ENCODE data around the gene SLC16A1. TPM values are rescaled to one million over a fixed set of nuclear protein-coding genes. Genes with fewer than 3 reads are reported as not detected.

Gene SLC16A1
- total and polyA plus RNA-seq, 10 of the 15 experiments (the other 5 are each of a cell fraction or from before 2014, with no cell fraction given): 39.0 to 106 (median 65.8) TPM

GRCh38 chr1:112926858-112927257, 29.1 kb downstream of the SLC16A1 start (continued):
- no peak for TF ChIP-seq EP300 (IDR thresholded peaks at IDR 0.05; ENCODE audit: borderline replicate concordance in 1 of 2, control insufficient read depth in 1 of 2, low read depth in 2 of 2, low read length in 2 of 2)
- no peak for TF ChIP-seq CEBPB (IDR thresholded peaks at IDR 0.05; ENCODE audit: borderline replicate concordance in 1 of 2, low read depth in 2 of 2, low read length in 2 of 2)
- TF ChIP-seq USF2 (IDR thresholded peaks at IDR 0.05; ENCODE audit: borderline replicate concordance, low read depth, low read length): no peak
- TF ChIP-seq RCOR1 (conservative IDR thresholded peaks at IDR 0.05; ENCODE audit: low read depth, low read length): no peak
- no peak for TF ChIP-seq EED (IDR thresholded peaks at IDR 0.05; ENCODE audit: low read depth)

GRCh38 chr1:112925015-112925414, 31.0 kb downstream of the SLC16A1 start:
- FAIRE-seq: no peak
- RAD21 ChIA-PET (ENCODE audit: unreplicated experiment): no interaction called here

More at GRCh38 chr1:112925015-112925414, 31.0 kb downstream of the SLC16A1 start:
- Histone ChIP-seq H3K36me3 (ENCODE audit: control insufficient read depth in 2 of 2, insufficient read depth in 2 of 2, low read length in 1 of 2) (peaks cover 8 to 12% of the 10 kb centered on the region in 2 experiments), H3K27me3 (replicated peaks in 1 of 2; ENCODE audit: control insufficient read depth in 2 of 2, insufficient read depth in 2 of 2, low read length in 1 of 2) (no peaks in the 10 kb centered on the region), H3K27ac (ENCODE audit: control insufficient read depth, insufficient read depth) (no peak overlapping the region), H2AFZ (ENCODE audit: control insufficient read depth, low read depth, low read length) (no peak overlapping the region), H3K4me1 (ENCODE audit: control insufficient read depth, insufficient read depth, low read length) (no peaks in the 10 kb centered on the region), H3K9ac (ENCODE audit: control insufficient read depth, insufficient read depth, low read length) (no peak overlapping the region), H3K4me3 (no peak overlapping the region), H4K20me1 (ENCODE audit: control insufficient read depth, insufficient read depth) (no peaks in the 10 kb centered on the region), H3K4me2 (ENCODE audit: control insufficient read depth, insufficient read depth) (no peak overlapping the region), H3K79me2 (ENCODE audit: control insufficient read depth, insufficient read depth, low read length) (peaks cover 3% of the 10 kb centered on the region), H3K9me3 (replicated peaks; ENCODE audit: control insufficient read depth, insufficient read depth, low read length) (no peaks in the 10 kb centered on the region)
- BruUV-seq (replicated peaks): no TSS peak
- ChIA-PET SMC1A (ENCODE audit: uncharacterized antibody, unreplicated experiment) (no interaction called here), POLR2A (no interaction called here), CTCF (interaction anchor here (1.3 kb wide), 1 partner anchor 12 kb away, joined by 5 read pairs; no protein-coding TSS in a partner anchor)
- in situ Hi-C loops (cut with MboI): no loop called here
- no peak for TF ChIP-seq TARDBP (IDR thresholded peaks at IDR 0.05; ENCODE audit: borderline replicate concordance)
- WGBS (ENCODE audit: insufficient coverage, insufficient replicate concordance, low lambda C conversion rate, missing lambda C conversion rate): 81% methylated on average over 3 of the region's 3 CpGs
- intact Hi-C loops (cut with micrococcal nuclease; ENCODE audit: unreplicated experiment): no loop called here
- ATAC-seq: no peak
- DNase-seq (ENCODE audit: low read depth, low spot score): no peak
